Endothelial cell (in vitro differentiated cells): Measurements from ENCODE around the gene MAP1B. TPM values are rescaled to one million over a fixed set of nuclear protein-coding genes. Genes with fewer than 3 reads are reported as not detected.

Experiments used
- DNase-seq: peaks from one replicate; pipeline ENCODE4 v3.0.0; 2021; ENCODE audit warnings: low spot score
- H3K27ac Mint-ChIP-seq: one replicate; pipeline ENCODE4 v1.8.0; 2021; ENCODE audit warnings: mixed read lengths, inconsistent platforms; ENCODE audit not compliant: unreplicated experiment
- H3K27me3 Mint-ChIP-seq: one replicate; pipeline ENCODE4 v1.8.0; 2021; ENCODE audit warnings: mild to moderate bottlenecking, moderate library complexity, mixed read lengths, inconsistent platforms; ENCODE audit not compliant: unreplicated experiment
- H3K36me3 Mint-ChIP-seq: one replicate; pipeline ENCODE4 v1.8.0; 2021; ENCODE audit warnings: mild to moderate bottlenecking, low read depth, mixed read lengths, inconsistent platforms; ENCODE audit not compliant: unreplicated experiment
- H3K4me1 Mint-ChIP-seq: one replicate; pipeline ENCODE4 v1.8.0; 2021; ENCODE audit warnings: mild to moderate bottlenecking, mixed read lengths, inconsistent platforms; ENCODE audit not compliant: unreplicated experiment
- H3K4me3 Mint-ChIP-seq: one replicate; pipeline ENCODE4 v1.8.0; 2021; ENCODE audit warnings: mild to moderate bottlenecking, mixed read lengths, inconsistent platforms; ENCODE audit not compliant: unreplicated experiment
- H3K9me3 Mint-ChIP-seq: one replicate; pipeline ENCODE4 v1.8.0; 2021; ENCODE audit warnings: mixed read lengths, inconsistent platforms; ENCODE audit not compliant: unreplicated experiment
- CTCF ChIP-seq: fragments of 200-600 bp; sonication (generic); IDR thresholded peaks from one replicate; pipeline ENCODE4 v1.5.0; 2021; ENCODE audit warnings: antibody characterized with exemption; ENCODE audit not compliant: unreplicated experiment
- total RNA-seq: library from RNA; stranded (reverse); fragmentation: NEBNext Ultra II Directional; extraction: Animal tissue kit (Norgen Biotek cat#: 25700); gene quantifications from one replicate; pipeline ENCODE4 v1.2.1, GENCODE V29; 2021; ENCODE audit not compliant: unreplicated experiment

Gene MAP1B
- total RNA-seq, 1 donor from 2014 or later, result 251 TPM

- peaks cover 14% of the 10 kb centered on the region for H3K4me1 Mint-ChIP-seq
- no peak for TF ChIP-seq CTCF
- no peak for DNase-seq
Observed at GRCh38 chr5:72122602-72123001, 15.3 kb downstream of the MAP1B start.

DNA sequence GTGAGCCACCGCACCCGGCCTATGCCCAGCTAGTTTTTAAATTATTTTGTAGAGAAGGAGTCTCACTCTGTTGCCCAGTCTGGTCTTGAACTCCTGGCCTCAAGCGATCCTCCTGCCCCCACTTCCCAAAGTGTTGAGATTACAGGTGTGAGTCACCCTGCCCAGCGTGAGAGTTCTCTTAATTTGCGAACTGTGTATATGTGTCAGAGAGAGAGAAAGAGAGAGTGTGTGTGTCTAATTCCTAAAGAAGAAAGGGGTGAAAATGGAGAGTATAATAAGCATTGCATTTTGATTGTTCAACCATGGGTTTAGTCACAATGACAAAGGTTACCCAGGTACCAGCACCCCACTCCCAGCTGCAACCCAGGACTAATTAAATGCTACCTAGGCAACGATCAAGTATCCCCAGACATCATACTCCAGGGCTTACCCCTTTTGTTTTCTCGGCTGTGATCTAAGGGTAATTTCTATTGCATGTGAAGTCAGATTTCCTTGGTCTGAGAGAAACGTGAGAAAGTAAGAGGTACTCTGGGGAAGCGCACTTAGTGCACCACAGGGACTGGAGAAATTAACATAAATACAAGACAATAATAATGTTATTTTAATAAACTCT is 16.6 kb downstream of the MAP1B start:
- Mint-ChIP-seq H3K36me3 (peaks cover 36% of the 10 kb centered on the region), H3K4me3 (no peak overlapping the region), H3K9me3 (no peaks in the 10 kb centered on the region), H3K4me1 (peaks cover 14% of the 10 kb centered on the region), H3K27ac (no peak overlapping the region), H3K27me3 (peaks cover 2% of the 10 kb centered on the region)
- no peak for DNase-seq
- TF ChIP-seq CTCF, result no peak

More at GRCh38 chr5:72122602-72123001, 15.3 kb downstream of the MAP1B start:
- Mint-ChIP-seq H3K36me3 (peaks cover 43% of the 10 kb centered on the region), H3K4me3 (no peak overlapping the region), H3K9me3 (no peaks in the 10 kb centered on the region), H3K27me3 (peaks cover 2% of the 10 kb centered on the region), H3K27ac (no peak overlapping the region)

GRCh38 chr5:72125271-72125940 is 18.1 kb downstream of the MAP1B start:
- no peak for DNase-seq
- no peaks in the 10 kb centered on the region for H3K9me3 Mint-ChIP-seq
- TF ChIP-seq CTCF, result no peak
- H3K27ac Mint-ChIP-seq, result no peak overlapping the region
- no peak overlapping the region for H3K4me3 Mint-ChIP-seq
- peaks cover 14% of the 10 kb centered on the region for H3K4me1 Mint-ChIP-seq
- H3K27me3 Mint-ChIP-seq, result peaks cover 2% of the 10 kb centered on the region
- H3K36me3 Mint-ChIP-seq, result peaks cover 35% of the 10 kb centered on the region

- Mint-ChIP-seq H3K36me3 (peaks cover 30% of the 10 kb centered on the region), H3K9me3 (no peaks in the 10 kb centered on the region), H3K27ac (no peak overlapping the region), H3K27me3 (peaks cover 2% of the 10 kb centered on the region), H3K4me3 (no peak overlapping the region), H3K4me1 (peaks cover 14% of the 10 kb centered on the region)
- no peak for TF ChIP-seq CTCF
- DNase-seq, result no peak
Observed at GRCh38 chr5:72125941-72126620, 18.8 kb downstream of the MAP1B start.

DNA sequence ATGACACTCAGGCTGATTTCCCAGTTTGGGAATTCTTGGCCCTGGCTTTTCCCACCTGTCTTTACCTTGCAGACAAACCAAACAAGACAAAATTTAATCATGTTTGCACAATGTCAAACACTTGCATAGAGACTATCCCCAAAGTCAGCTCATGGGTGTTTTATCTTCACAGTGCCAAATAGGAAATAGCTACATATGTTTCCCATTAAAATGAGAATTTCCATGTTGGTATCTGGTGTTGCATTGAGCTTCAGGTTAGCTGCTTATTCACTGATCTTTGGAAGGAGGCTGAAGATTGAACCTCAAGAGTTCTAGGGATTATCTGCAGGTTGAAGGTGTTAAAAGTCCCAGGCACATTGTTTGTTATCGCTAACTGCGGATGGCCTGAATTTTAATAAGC is 19.5 kb downstream of the MAP1B start:
- Mint-ChIP-seq H3K4me1 (peaks cover 18% of the 10 kb centered on the region), H3K36me3 (peaks cover 23% of the 10 kb centered on the region), H3K27me3 (peaks cover 2% of the 10 kb centered on the region), H3K9me3 (no peaks in the 10 kb centered on the region), H3K4me3 (no peak overlapping the region), H3K27ac (no peak overlapping the region)
- TF ChIP-seq CTCF, result no peak
- no peak for DNase-seq
